GOT3 (cell line): ENCODE data around the gene CASZ1.

Source experiments
- DNase-seq: peaks from one replicate; lab custom pipeline; 2025; ENCODE audit warnings: mixed read lengths; lab: John Stamatoyannopoulos, UW

Gene CASZ1

GRCh38 chr1:10656431-10656830 lies 140.0 kb downstream of the CASZ1 start:
- DNase-seq: no peak

GRCh38 chr1:10655002-10655401 lies 141.4 kb downstream of the CASZ1 start:
- no peak for DNase-seq

- no peak for DNase-seq
These were observed 142.9 kb downstream of the CASZ1 start for GRCh38 chr1:10653370-10654125.

- DNase-seq: no peak
These were observed 143.8 kb downstream of the CASZ1 start for GRCh38 chr1:10652626-10653025.

- no peak for DNase-seq
These were observed 144.7 kb downstream of the CASZ1 start for GRCh38 chr1:10651793-10652192.

- DNase-seq: no peak
These were observed 145.1 kb downstream of the CASZ1 start for GRCh38 chr1:10651389-10651766.

GRCh38 chr1:10650556-10651388 lies 145.7 kb downstream of the CASZ1 start:
- no peak for DNase-seq

GRCh38 chr1:10649517-10650201 lies 146.8 kb downstream of the CASZ1 start:
- DNase-seq: no peak

GRCh38 chr1:10648689-10649516 lies 147.5 kb downstream of the CASZ1 start:
- DNase-seq: no peak

- no peak for DNase-seq
These were observed 148.9 kb downstream of the CASZ1 start for GRCh38 chr1:10647414-10648170.

- no peak for DNase-seq
These were observed 150.0 kb downstream of the CASZ1 start for GRCh38 chr1:10646347-10646861.

- no peak for DNase-seq
These were observed 151.9 kb downstream of the CASZ1 start for GRCh38 chr1:10644307-10645128.

- no peak for DNase-seq
These were observed 152.7 kb downstream of the CASZ1 start for GRCh38 chr1:10643607-10644306.

GRCh38 chr1:10642403-10643080 lies 153.9 kb downstream of the CASZ1 start:
- DNase-seq: no peak

GRCh38 chr1:10641976-10642375 lies 154.5 kb downstream of the CASZ1 start:
- no peak for DNase-seq

- DNase-seq: no peak
These were observed 155.4 kb downstream of the CASZ1 start for GRCh38 chr1:10640843-10641553.

- no peak for DNase-seq
These were observed 156.5 kb downstream of the CASZ1 start for GRCh38 chr1:10639775-10640578.
